HG03460 (cell line): Measurements from ENCODE around the gene PTPN9.
"Not testable (repeated sequence)": the region's sequence is repeated elsewhere in the genome, so short reads cannot be mapped to it uniquely, and the experiment has no call there.

Source experiments
- ATAC-seq: cut with Tn5 transposase; IDR thresholded peaks from one replicate; pipeline ENCODE4 v1.9.1; 2021; ENCODE audit not compliant: unreplicated experiment

The PTPN9 gene

DNA sequence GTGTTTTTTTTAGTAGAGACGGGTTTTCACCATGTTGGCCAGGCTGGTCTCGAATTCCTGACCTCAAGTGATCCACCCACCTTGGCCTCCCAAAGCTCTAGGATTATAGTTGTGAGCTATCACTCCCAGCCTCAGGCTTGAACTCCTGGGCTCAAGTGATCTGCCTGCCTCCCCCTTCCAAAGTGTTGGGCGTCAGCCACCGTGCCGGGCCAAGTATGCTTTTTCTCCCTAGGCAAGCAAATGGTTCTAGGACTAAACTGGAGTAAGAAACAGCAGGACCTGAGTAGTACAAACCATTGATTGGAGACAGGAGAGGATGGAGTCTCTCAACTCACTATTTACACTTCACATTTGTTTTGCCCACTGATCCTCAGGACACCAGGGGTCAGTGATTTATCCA, 4.6 kb upstream of the PTPN9 start:
- no peak for ATAC-seq

DNA sequence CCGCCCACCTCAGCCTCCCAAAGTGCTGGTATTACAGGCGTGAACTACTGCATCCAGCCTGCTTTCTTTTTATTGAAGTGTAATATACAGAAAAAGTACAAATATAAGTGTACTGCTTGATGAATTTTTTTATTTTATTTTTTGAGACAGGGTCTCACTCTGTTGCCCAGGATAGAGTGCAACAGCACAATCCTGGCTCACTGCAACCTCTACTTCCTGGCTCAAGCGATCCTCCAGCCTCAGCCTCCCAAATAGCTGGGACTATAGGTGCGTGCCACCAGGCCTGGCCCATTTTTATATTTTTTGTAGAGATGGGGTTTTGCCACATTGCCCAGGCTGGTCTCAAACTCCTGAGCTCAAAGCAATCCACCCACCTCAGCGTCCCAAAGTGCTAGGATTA, 3.8 kb upstream of the PTPN9 start:
- ATAC-seq, result not testable (repeated sequence)

DNA sequence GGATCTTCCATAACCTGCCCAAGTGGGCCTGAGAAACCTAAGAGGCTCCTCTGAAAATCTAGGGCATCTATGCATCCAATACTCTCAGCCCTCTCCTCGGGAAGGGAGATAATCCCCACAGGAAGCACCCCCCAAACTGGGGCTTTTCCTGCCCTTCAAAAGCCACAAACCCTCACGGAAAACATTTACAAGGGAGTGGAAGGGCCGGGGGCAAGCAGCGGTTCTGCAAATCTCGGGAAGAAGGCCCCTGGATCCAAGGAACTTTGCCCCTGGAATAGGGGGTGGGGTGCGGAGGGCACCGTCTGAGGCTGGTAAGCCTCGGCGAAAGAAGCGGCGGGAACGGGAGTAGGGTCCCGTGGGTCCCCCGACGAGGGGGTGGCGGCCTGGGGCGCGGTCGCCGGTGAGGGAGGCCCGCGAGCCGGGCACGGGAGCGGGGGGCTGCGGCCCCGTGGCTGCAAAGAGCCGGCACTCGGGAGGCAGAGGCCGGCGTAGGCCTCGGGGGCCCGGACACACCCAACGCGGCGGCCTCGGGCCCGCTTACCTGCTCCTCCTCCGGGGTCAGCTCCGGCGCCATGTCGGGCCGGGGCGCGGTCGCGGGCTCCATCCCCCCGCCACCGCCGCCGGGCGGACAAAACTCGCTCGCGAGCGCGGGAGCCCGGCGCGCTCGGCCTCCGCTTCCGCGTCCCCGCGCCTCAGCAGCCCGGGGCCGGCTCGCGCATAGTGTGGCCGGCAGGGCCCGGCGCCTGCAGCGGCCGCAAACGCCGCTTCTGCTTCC, 755 bp downstream of the PTPN9 start:
- no peak for ATAC-seq

DNA sequence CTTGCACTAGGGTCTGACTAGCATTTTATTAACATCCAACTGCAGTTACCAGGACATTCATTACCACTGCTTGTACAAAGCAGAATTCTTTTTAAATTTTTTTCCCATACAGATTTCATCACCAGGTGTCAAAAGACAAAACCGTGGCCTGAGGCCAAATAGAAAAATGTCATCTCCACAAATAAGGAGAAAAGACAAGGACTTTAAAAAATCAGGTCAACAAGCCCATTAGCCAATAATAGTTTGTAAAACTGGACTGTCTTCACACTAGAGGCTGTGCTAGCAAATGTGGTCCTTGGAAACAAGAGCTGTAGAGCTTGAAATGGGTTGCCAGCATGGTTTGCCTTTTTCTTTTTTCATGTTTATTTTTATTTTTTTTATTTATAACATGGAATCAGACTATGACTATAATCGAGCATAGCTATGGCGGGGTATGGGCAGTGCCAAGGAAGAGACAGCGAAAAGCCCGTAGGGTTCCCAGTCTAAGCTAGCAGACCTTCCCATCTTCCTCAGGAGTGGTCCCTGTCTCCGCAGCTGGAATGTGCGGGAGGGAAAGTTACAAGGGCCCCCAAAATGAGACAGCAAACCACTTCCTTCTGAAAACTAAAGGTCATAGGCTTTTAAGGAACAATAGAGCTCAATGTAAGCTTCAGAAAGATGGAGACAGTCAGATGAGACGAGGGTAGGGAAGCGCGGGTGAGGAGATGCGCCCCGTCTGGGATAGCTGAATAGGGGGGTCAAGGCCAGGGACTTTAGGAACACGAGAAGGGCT, 1.5 kb downstream of the PTPN9 start:
- no peak for ATAC-seq

DNA sequence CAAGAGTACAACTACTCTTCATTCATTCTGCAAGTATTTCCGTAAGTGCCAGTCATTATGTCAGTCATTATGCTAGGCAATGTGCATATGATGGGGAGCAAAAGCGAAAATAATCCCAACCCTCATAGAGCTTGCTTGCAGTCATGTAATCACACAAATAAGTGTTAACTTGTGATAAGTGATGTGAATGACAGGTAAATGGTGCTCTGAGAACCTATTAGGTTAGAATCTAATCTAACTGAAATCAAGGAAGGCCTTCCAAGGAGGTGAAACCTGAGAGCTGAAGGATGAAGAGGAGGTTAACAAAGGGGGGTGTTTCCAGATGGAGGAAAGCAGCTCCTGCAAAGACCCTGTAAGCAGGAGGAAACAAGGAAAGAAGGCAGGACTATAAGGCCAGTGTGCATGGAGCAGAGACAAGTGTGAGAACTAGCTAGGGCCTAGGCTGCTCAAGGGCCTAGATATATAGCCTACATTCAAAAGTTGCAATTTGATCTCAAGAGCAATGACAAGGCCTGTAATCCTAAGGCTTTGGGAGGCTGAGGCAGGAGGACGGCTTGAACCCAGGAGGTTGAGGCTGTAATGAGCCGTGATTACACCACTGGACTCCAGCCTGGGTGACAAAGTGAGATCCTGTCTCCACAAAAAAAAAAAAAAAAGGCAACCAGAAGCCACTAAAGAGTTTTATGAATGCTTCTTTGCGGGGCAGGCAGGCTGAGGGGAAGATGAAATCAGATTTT, 5.3 kb downstream of the PTPN9 start:
- no peak for ATAC-seq

DNA sequence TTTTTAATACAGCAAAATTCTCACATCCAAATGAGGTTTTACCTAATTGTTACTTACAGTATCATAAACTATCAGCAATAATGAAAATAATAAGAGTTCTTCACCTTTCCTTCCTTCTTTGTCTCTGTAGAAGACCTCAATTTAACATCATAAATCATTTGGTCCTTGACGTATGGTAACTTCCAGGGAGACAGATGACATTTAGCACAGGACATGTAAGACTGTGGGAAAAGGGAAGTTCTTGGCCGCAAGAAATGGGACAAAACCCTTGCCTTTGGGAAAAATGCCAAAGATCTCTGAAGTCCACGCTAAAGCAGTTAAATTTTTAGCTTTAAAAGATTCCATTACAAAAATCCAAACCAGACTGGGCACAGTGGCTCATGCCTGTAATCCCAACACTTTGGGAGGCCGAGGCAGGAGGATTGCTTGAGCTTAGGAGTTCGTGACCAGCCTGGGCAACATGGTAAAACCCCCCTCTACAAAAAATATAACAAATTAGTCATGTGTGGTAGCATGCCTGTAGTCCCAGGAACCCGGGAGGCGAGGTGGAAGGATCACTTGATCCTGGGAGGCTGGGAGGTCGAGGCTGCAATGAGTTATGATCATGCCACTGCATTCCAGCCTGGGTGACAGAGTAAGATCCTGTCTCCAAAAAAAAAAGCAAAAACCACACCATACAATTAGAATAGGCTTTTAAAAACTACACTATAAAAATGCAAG, 8.8 kb downstream of the PTPN9 start:
- no peak for ATAC-seq

DNA sequence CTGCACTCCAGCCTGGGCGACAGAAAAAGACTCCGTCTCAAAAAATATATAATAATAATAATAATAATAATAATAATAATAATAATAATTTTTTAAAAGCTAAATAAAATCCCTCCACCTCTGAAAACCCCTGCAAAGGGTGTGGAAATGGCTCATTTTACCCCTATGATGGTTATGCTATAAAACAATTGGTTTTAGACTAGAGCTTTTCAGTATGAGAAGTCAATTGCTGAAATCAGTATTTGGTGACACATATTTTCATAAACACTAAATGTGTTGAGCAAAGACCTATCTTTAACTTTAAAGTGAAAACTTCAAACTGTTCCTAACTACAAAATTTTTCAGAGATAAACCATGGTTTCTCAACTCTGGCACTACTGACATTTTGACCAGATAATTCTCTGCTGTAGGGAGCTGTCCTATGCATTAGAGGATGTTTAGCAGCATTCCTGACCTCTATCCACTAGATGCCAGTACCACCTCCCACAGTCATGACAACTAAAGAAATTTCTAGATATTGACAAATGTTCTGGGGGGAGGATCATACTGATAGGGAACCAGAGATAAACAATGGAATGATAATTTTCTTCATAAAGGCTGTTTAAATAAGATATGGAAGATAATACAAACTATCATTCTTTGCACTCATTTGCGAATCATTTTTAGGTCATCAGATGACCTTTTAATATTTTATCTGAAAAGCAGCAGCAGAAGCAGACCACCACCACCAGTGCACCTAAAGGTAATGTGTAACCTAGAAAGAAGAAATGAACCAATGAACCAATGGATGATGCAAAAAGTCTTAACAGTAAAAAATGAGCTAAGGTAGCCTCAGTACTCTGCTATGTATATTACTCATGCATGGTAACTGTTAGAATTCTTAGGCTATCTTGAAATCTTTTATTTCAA, 13.8 kb downstream of the PTPN9 start:
- ATAC-seq, result no peak

DNA sequence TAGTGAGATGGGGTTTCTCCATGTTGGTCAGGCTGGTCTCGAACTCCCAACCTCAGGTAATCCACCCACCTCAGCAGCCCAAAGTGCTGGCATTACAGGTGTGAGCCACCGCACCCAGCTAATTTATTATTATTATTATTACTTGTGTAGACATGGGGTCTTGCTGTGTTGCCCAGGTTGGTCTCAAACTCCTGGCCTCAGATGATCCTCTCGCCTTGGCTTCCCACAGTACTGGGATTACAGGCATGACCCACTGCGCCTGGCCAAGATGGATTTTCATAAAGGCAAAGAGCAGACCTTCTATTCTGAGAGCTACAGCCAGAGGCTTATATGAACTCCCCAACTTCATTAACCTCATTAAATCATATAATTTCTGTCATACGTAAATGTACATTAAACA, 17.2 kb downstream of the PTPN9 start:
- ATAC-seq, result no peak

DNA sequence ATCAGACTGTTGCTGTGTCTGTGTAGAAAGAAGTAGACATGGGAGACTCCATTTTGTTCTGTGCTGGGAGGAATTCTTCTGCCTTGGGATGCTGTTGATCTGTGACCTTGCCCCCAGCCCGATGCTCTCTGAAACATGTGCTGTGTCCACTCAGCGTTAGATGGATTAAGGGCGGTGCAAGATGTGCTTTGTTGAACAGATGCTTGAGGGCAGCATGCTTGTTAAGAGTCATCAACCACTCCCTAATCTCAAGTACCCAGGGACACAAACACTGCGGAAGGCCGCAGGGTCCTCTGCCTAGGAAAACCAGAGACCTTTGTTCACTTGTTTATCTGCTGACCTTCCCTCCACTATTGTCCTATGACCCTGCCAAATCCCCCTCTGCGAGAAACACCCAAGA, 19.8 kb downstream of the PTPN9 start:
- ATAC-seq, result not testable (repeated sequence)

DNA sequence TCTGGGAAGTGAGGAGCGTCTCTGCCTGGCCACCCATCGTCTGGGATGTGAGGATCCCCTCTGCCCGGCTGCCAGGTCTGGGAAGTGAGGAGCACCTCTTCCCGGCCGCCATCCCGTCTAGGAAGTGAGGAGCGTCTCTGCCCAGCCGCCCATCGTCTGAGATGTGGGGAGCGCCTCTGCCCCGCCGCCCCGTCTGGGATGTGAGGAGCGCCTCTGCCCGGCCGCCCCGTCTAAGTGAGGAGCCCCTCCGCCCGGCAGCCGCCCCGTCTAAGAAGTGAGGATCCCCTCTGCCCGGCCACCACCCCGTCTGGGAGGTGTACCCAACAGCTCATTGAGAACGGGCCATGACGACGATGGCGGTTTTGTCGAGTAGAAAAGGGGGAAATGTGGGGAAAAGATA, 20.2 kb downstream of the PTPN9 start:
- not testable (repeated sequence) for ATAC-seq

DNA sequence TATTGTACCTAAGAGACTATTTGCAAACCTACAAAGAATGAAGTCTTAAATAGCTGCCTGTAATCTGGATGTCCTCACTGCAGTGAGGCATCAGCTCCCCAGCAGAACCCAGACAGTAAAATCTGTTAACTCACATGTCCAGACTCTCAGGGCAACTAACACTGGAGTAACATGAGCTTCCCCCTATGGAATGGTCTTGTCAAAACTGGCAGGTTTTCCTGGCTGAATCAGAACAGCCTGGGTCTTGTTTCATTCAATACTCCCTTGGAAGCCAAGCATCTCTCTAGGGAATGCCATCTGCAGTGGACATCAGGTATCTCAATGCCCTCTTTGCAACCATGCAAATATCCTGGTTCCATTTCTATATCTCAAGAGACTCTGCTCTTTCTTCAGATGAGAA, 24.4 kb downstream of the PTPN9 start:
- no peak for ATAC-seq

DNA sequence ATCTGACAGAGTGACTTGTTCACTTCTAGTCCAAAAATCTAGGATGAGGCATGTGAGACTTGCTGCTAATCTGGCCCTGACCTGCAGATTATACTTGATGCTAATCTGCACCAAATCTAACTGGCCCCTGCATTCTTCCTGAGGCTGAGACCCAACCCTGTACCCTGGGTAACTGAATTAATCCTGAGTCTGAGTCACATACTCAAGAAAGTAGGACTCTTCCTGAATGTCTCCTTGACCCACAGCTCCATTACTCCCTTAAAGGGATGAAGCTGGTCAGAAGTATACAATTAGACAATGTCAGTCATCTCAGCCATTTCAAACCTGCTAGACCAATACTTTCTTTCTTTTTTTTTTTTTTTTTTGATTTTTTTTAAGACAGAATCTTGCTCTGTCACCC, 25.5 kb downstream of the PTPN9 start:
- ATAC-seq, result no peak

DNA sequence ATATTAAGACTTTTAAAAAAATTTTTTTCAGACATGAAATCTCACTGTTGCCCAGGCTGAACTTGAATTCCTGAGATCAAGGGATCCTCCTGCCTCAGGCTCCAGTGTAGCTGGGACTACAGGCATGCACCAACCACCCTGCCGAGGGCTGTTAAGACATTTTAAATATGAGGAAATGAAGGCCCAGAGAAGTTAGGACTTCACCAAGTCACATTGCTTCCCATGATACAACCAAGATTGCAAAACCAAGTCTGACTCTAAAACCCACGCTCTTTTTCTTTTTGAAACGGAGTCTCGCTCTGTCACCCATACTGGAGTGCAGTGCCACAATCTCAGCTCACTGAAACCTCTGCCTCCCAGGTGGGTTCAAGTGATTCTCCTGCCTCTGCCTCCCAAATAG, 28.0 kb downstream of the PTPN9 start:
- ATAC-seq, result no peak

DNA sequence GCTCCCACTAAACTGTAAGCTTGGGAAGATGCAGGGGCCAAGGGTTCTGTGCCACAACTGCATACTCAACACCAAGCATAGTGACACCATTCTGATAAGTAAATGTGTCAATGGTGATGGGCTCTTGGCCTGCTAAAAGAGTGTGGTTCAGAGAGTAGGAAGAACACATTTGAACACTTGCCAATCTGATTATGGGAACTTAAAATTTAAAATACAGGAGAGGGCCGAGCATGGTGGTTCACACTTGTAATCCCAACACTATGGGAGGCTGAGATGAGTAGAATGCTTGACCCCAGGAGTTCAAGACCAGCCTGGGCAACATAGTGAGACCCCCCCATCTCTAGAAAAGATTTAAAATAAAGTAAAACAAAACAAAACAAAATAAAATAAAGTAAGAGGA, 34.1 kb downstream of the PTPN9 start:
- ATAC-seq, result no peak

DNA sequence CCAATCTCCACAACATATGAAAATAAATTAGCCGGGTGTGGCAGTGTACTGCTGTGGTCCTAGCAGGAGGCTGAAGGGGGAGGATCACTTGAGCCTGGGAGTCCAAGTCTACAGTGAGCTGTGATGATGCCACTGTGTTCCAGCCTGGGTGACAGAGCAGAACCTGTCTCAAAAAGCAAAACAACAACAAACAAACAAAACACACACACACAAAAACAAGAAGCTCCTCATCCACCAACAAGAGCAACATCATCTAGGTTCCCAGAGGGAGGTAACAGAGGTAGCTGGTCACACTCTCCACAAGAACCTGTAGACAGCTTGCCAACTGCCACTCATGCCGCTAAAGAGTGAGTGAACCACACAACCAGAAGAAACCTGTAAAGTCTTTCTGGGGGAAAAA, 34.8 kb downstream of the PTPN9 start:
- ATAC-seq, result no peak

DNA sequence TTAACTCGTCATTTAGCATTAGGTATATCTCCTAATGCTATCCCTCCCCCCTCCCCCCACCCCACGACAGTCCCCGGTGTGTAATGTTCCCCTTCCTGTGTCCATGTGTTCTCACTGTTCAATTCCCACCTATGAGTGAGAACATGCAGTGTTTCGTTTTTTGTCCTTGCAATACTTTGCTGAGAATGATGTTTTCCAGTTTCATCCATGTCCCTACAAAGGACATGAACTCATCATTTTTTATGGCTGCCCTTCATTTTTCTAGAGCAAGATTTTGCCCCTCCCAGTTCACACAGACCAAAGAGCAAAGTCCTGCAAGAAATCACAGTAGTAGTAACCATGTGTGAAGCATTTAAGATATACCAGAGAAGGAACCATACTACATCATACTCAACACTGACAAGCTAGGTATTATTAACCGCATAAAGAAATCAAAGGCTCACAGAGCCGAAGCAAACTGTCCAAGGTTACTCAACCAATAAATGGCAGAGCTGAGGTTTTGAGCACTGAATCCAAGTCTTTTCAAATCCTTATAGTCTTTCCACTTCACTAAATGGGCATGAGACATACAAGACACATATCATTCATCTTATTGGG, 36.1 kb downstream of the PTPN9 start:
- ATAC-seq, result not testable (repeated sequence)

DNA sequence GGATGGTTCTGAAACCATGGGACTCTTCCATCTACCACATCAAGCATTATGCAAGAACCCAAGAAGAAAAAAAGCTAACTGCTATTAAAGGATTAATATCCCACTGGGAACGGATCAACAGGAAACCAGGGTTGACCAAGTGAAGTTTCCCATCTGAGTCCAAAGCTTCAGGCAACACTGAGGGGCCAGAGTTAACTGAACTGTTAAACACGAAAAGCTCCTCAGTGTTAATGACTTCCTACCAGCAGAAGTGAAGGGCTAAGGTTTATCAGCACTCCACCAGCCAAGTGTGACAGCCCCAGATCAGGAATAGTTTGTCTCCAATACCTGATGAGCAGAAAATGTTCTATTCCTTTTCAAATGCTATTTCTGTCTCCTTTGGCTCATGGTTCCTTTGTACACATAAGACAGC, 36.7 kb downstream of the PTPN9 start:
- ATAC-seq, result no peak

DNA sequence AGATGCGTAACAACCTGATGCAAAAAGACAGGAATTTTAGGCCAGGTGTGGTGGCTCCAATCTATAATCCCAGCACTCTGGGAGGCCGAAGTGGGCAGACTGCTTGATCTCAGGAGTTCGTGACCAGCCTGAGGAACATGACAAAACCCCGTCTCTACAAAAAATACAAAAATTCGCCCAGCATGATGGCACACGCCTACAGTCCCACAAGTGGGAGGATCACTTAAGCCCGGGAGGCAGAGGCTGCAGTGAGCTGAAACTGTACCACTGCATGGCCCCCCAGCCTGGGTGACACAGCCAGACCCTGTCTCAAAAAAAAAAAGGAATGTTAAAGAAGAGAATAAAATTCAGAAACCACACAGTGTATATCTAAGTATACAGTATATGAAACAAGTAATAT, 40.7 kb downstream of the PTPN9 start:
- no peak for ATAC-seq

DNA sequence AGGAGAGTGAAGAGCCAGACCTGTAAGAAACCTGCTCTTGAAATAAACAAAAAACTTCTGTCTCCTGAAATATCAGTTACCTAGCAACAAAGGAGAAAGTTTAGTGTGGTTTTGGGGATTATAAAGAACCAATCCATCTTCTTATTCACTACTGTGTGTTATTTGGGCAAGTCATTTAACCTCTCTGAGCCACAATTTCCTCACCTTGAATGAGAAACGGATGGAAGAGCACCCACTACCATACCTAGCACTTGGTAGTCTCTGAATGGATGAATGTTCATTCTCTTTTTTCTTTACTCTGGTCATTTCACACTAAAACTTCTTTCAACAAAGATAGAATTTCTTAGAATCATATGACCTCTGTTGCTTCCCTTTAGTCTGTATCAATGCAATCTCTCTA, 45.2 kb downstream of the PTPN9 start:
- ATAC-seq, result no peak
